Activated CD4-positive, alpha-beta T cell treated with anti-CD3 and anti-CD28 coated beads, Interleukin-2, amount 50 U/mL, for 24 hours (primary cell): Measurements from ENCODE around the gene MTMR12.
"Not testable (repeated sequence)": the region's sequence is repeated elsewhere in the genome, so short reads cannot be mapped to it uniquely, and the experiment has no call there.

Experiments used
- DNase-seq, 2 donors: peaks; one replicate each; pipeline ENCODE4 v3.0.0-alpha.2; 2020; ENCODE audit warnings: low read depth in 1 of 2, low spot score in 1 of 2

Gene MTMR12

DNA sequence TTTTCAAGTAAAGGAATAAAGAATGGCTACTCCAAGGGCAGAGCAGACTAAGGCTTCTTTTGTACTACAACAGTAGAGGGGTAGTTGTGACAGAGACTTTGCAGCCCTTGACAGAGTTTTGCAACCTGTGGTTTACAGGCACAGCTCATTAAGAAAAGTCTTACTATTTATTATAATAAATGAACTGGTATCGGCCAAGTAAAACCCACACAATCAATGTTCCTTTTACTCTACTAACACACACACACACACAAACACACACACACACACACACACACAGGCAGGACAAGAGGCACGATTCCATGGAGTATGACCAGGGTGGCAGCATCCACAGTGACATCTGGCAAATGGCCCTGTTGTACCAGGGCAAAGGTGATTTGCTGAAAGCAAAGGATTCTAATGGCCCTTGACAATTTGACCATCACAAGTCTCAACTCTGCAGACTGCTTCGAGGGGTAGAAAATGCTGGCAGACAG lies 79.5 kb downstream of the MTMR12 start:
- DNase-seq, result no peak

DNA sequence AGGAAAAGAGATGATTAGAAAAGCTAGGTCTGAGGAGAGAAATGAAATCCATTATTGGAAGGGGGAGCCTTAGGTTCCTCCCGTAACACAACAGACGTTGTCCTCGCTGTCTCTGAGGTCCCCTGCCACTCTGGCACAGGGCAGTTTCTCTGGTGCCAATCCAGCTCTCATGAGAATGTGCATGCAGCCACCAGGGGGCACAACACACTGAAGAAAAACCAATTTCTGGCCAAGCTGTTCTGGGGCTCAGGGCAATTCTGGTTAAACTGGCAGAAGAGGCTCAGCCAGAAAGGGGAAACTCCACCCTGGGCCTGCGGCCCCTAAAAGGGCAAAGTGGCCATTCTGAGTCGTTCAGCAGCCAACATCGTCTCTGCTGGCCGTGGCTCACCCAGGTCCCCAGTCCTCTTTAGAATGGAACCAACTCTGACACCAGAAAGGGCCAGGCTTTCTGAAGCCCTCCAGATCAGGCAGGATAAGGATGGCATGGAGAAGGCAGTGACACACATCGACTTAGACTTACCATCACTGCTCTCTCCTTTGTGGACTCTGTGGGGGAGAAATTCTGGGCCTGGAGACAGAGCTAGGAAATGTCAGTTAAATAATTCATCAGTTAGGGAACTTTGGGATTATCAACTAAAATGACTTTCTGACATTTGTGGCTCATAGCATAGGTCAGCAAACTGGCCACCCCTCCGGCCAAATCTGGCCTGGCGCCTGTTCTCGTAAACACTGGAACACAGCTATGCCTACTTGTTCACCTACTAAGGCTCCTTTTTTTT lies 80.1 kb downstream of the MTMR12 start:
- DNase-seq, result peak; percentile 61 to 62

DNA sequence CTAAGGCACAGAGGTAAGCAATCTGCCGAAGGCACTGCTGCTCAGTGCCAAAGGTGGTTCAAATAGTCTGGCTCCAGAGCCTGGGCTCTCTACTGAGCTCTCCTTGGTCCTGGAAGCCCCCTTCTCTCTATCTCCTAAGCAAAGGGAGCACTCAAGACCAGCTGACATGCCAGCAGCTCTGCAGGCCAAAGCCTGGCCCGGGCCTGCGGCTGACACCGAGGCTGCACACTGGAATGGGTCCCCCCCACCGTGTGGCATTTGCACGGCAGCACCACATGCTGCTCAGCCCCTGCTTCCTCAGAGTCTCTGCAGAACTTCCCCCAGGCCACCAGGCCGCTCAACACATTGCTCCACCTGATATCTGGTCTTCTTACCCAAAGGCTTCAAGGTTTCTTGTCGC lies 80.8 kb downstream of the MTMR12 start:
- no peak for DNase-seq

DNA sequence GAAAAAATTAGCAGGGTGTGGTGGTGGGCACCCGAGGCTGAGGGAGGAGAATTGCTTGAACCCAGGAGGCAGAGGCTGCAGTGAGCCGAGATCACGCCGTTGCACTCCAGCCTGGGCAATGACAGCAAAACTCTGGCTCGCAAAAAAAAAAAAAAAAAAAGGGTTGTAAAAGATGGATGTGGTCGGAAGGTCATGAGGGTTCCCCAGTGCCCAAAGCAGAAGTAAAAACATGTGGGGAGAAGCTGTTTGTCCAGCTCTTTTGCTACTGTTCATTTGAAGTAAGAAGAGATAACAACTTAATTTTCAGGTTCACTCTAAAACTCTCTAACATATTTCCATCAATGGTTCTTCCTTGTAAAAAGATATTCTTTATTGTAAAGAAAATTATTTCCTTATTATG lies 81.5 kb downstream of the MTMR12 start:
- no peak for DNase-seq

DNA sequence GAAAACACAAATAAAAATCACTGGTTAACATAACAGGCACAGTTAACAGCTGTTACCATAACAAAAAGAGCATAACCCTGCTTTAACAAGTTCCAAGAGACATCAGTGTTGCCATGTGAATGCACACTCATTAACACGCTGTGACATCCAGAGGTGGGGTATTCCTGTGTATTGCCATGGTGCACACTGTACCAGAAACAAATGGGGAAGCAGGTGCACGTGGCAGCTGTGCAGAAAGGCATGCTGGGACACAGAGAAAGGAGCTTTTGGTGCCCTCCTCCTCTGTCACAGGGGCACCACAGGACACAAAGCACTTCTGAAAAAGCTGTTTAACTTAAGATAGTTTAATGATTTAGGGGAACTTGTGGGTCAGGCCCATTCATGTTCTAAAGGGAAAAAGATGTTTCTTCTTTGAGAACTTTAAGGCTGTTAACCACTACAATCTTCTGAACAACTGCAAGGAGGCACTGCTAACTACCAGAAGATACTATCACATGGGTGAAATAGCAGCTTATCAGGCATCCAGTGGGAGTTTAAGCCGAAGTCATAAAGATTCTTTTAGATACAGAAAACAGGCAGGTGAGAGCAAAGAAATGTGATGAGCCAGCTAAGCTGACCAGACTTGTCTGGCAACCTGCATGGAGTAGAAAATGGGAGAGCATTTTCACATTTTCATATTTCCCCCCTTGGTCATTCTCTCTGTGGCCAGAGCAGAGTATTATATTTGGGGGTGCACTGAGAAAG lies 82.2 kb downstream of the MTMR12 start:
- no peak for DNase-seq

DNA sequence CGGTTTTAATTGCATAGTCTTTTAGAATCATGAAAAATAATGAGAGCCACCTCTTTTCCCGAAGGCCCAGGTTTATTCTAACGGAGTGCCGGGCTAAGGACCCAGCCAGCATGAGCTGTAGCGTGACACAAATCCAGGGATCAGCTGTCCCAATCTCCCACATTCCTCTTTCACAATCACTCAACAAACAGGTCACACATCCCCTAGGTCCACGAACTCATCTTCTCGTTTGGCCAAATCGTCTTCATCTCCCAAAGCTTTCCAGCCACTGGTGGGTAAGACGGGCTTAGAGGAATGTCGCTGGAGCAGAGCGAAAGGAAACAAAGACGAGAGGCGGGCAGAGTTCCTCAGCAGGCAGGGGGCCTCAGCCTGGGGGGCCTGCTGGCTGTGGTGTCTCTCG lies 83.2 kb downstream of the MTMR12 start:
- no peak for DNase-seq

DNA sequence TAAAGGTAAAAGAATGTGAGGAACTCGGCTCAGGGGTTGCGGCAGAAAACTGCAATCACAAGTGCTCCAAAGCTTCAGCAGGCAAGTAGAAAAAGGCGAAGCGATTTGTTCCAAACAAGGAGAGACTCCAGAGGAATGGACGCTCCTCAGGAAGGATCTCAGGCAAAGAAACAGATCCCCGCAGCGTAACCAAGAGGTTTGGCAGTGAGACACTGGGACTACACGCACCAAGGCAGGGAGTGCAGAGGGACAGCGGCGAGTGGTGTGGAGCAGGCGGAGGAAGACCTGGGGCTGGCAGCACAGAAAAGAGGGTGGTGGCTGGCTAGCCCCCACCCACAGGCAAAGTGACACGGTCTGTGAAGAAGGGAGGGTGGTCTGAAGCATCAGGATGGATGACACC lies 83.9 kb downstream of the MTMR12 start:
- no peak for DNase-seq

DNA sequence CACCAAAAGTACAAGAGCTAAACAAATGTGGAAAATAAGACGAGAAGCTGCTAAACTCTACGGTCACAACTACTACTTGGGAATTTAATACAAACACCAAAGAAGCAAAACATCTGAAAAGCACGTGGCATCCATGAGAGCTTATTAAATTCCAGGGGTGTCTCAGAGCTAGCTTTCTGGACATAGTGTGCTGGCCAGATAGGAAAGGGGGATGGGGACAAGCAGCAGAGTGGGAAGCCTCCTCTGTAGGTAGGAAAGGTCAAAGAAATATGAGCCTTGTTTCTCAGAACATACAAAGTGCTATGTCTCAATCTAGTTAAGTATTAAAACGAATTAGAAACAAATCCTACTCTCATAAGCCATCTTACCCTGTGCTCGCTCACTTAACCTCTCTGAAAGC lies 87.3 kb downstream of the MTMR12 start:
- no peak for DNase-seq

DNA sequence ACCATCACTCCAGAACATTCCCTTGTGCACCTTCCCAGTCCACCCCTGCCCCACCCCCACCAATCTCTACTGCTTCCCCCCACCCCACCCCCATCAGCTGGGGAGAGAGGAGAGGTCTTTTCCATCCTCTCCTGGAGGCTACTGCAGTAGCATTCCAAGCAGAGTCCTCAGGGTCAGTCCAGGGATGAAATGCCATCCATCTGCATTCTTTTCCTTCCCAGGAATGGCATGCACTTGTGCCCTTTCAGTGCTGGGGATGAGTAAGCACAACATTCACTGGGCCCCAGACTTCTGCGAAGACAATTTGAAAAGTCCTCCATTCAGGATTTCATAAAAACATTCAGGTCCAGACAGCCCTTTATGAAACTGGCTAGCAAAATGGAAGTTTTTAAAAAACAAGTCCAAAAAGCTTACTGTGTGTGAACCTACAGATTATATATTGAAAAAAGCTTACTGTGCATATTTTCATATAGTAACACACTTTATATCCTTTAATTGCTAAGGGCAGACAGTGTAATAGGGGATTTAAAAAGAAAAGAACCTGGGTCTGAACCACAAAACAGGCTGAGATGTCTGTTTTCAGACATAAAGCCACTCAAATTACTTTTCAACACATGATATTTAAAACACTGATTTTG lies 88.6 kb downstream of the MTMR12 start:
- DNase-seq, result no peak

DNA sequence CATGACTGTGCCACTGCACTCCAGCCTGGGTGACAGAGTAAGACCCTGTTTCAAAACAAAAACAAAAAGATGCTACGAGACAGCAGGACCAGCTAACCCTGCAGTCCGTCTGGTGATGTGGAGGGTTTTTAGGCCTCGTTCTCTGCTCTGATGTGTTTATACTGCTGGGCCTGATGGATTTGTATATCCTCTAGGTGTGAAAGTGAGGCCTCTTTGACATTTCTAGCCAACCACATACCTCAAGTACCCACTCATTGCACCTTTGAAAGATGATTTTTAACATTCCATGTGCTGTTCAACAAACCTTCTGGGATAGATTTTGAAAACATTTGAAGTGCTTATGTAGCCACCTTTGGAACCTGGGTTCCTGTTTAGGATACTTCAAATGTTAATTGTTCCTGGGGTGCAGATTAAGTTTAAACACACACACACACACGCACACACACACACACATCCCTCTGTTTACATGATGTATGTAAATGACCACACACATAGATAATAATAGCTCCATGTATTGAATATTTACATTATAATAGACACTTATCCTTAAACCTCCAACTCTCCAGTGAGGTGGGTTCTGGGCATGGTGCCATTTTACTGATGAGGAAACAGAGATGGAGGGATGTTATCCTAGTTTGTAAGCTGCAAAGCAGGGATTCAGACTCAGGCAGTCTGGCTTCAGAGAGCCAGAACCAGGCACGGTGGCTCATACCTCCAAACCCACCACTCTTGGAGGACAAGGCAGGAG lies 89.8 kb downstream of the MTMR12 start:
- DNase-seq, result no peak

DNA sequence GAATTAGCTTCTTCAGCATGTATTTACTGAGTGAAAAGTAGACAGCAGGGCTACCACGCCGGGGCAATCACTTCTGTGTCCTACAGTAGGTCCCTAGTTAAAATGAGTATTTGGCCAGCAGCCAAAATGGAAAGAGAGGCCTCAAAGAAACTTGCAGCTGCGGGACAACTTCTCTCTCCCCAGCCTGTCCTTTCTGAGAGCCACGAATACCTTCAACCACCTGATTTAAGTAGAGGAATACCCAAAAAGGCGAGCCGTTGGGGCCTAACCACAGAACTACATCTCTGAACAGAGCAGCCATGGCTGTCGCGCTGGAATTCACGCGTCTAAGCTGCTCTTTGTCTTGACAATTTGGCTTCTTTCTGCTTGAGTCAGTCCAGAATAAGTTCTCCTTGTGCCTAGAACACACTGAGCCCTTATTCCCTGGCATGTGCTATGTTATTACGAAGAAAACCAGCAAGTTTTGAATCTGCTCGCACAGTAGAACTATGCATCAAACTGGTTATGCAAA lies 94.8 kb downstream of the MTMR12 start:
- no peak for DNase-seq

DNA sequence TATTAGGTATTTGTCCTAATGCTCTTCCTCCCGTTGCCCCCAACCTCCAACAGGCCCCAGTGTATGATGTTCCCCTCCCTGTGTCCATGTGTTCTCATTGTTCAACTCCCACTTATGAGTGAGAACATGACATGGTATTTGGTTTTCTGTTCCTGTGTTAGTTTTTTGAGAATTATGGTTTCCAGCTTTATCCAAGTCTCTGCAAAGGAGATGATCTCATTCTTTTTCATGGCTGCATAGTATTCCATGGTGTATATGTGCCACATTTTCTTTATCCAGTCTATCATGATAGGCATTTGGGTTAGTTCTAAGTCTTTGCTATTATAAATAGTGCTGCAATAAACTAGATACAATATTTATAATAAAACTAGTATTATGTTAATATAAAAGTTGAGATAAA lies 98.4 kb downstream of the MTMR12 start:
- not testable (repeated sequence) for DNase-seq

DNA sequence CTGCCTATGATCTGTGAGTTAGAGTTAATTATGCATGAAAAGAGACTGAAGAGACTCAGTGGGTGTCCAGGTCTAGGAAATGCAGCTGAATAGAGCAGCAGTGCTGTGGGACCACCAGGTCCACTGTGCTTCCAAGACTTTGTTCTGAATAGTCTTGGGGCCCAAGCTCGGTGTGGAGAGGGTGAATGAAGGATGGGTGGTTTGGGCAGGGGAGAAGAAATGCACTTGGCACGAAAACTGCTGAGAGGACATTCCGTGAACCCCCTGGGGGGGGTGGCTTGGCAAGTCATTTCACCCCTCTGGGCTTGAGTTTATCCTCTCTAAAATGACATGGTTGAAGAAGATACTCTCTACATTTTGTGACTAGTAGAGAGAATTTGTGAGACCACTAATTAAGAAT lies 102.6 kb downstream of the MTMR12 start:
- no peak for DNase-seq

DNA sequence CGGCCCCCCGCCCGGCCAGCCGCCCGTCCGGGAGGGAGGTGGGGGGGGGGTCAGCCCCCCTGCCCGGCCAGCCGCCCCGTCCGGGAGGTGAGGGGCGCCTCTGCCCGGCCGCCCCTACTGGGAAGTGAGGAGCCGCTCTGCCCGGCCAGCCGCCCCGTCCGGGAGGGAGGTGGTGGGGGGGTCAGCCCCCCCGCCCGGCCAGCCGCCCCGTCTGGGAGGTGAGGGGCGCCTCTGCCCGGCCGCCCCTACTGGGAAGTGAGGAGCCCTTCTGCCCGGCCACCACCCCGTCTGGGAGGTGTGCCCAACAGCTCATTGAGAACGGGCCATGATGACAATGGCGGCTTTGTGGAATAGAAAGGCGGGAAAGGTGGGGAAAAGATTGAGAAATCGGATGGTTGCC lies 103.9 kb downstream of the MTMR12 start:
- not testable (repeated sequence) for DNase-seq

DNA sequence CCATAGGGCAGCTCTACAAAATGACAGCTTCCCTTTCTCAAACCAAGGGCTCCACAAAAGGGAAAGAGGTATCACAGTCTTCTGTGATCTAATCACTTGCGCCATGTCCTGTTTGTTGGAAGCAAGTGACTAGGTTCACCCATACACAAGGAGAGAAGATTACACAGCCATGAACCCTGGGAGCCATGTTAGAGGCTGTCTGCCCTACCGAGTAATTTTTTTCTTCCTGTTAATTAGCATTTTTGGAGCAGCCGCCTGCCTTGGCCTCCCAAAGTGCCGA lies 105.4 kb downstream of the MTMR12 start:
- no peak for DNase-seq

DNA sequence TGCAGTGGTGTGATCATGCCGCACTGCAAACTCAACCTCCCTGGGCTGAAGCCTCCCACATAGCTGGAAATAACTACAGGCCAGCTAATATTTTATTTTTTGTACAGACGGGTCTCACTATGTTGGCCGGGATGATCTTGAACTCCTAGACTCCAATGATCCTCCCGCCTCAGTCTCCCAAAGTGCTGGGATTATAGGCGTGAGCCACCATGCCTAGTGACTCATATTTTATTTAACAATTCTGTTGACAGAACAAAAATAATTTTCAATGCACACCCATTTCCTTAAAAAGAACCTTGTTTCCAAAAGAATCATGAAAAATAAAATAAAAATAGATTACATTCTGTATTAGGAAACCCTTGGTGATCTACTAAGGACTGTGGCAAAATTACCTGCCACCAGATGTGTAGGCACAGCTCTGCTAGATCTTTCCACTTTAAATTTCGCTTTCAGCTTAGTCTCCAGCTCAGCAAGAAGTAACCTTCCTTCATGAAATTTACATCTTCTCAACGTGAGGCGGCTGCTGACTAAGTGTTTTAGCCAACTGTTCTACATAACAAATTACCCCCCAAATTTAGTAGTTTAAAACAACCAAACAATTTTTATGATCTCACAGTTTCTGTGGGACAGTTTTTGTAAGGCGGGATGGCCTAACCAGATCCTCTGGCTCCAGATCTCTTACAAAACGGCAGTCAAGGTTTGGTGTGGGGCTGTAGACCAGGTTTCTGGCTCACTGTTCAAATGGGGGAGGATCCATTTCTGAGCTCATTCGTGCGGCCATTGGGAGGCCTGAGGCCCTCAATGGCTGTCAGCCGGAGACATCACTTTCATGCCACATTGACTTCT lies 106.0 kb downstream of the MTMR12 start:
- no peak for DNase-seq

DNA sequence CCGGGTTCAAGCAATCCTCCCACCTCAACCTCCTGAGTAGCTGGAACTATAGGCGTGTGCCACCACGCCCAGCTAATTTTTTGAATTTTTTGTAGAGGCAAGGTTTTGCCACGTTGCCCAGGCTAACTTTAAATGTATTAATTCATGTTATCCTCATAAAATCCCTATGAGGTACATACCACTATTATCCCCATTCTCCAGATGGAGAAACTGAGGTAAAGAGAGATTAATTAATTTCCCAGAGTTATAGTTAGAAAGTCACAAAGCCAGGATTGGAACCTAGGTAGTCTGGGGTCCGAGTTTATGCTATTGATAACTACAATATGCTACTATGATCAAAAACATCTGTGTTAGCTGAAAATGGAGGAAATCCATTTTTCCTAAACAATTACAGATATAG lies 106.7 kb downstream of the MTMR12 start:
- DNase-seq, result no peak

DNA sequence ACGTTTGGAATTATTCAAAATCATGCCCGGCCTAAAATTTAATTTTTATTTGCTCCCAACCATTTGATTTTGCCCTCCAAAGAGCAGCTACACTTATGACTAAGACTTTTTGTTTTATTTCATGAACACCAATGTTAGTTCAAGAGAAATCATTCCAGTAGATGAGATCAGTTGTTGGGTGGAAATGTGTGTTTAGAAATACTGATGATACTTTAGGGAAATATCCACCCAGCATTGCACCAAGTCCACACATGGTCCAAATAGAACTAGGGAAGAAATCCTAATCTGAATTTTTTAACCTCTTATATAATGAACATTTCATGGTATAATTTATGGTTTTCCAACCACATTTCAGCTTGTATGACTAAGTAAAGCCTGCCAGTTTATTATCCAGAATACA lies 110.3 kb downstream of the MTMR12 start:
- DNase-seq, result no peak

DNA sequence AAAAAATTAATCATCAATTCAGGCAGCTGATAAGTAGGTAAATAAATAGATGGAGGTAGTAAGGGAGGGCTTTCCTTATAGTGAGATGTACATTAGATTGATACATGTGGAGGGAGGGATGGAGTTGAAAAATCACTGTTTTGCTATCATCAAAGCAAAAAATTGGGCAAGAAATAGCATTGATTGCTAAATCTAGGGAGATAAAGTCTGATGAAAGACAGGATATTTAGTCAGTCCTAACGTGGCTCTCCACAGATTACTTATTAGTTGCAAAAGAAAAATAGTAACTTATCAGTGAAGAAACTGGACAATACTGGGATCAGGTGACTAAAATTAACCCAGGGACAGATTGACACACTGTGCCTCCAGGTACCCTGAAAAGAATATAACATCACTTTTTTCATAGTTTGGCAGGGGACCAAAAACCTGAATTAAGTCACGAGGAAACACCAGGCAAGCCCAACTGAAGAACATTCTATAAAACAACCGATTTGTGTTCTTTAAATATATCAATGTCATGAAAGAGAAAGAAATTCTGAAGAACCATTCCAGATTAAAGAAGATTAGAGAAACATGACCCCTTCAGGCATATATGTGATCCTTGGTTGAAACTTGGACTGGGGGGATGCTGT lies 111.5 kb downstream of the MTMR12 start:
- no peak for DNase-seq

DNA sequence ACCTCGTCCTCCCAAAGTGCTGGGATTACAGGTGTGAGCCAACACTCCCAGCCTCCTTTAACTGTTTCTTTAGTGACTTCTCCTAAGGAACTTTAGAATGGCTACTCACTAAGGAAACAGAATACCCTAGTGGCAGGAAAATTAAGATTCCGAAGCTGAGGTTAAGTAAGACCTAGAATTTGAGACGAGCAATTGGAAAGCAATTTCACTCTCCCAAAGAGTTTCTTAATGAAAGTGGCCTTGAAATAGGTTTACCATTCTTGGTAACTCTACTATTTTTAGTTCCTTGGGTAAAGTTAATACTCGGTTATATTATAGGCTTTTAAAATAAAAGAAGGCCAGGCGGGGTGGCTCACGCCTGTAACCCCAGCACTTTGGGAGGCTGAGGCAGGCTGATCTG lies 115.7 kb downstream of the MTMR12 start:
- DNase-seq, result no peak
